CD4-positive, CD25-positive, alpha-beta regulatory T cell (primary cell): ENCODE data around the gene RICTOR. TPM values are rescaled to one million over a fixed set of nuclear protein-coding genes. Genes with fewer than 3 reads are reported as not detected.

Experiments
- ATAC-seq, 2 donors: fragments of 150-1000 bp; cut with Tn5 transposase; one replicate each; pipeline ENCODE4 v1.10.0; 2021; ENCODE audit warnings: low read depth in 2 of 2, moderate number of reproducible peaks in 2 of 2, moderate library complexity in 1 of 2
- DNase-seq, 3 donors: peaks; one replicate each; pipeline versions ENCODE4 v3.0.0 to v3.0.0-alpha.2; 2012 to 2022; ENCODE audit warnings: mixed read lengths in 1 of 3
- H3K27ac ChIP-seq: one replicate; pipeline ENCODE4 v1.7.0; 2013; ENCODE audit warnings: mild to moderate bottlenecking, low read length; ENCODE audit not compliant: insufficient read depth, poor library complexity, severe bottlenecking
- H3K27me3 ChIP-seq: one replicate; pipeline ENCODE4 v1.7.0; 2013; ENCODE audit warnings: low read length; ENCODE audit not compliant: control insufficient read depth, insufficient read depth
- H3K36me3 ChIP-seq: one replicate; pipeline ENCODE4 v1.7.0; 2013; ENCODE audit warnings: mild to moderate bottlenecking, low read length, moderate library complexity; ENCODE audit not compliant: control insufficient read depth, insufficient read depth
- H3K4me1 ChIP-seq: 2 replicates; pipeline ENCODE4 v1.7.0; 2013; ENCODE audit warnings: mild to moderate bottlenecking, low read length; ENCODE audit not compliant: insufficient read depth, control insufficient read depth, poor library complexity, severe bottlenecking
- H3K4me3 ChIP-seq: one replicate; pipeline ENCODE4 v1.7.0; 2013; ENCODE audit warnings: low read depth, mild to moderate bottlenecking, low read length, moderate library complexity
- H3K9me3 ChIP-seq, 2 experiments: 1 replicate in 1 of 2; 2 replicates in 1 of 2; pipeline ENCODE4 v1.7.0; 2013; ENCODE audit warnings: low read length in 2 of 2, mild to moderate bottlenecking in 1 of 2, moderate library complexity in 1 of 2; ENCODE audit not compliant: control insufficient read depth in 2 of 2
- H3K27ac Mint-ChIP-seq, 3 donors: one replicate each; pipeline ENCODE4 v1.8.0; 2020 to 2022; ENCODE audit warnings: mild to moderate bottlenecking in 3 of 3, mixed read lengths in 3 of 3, moderate library complexity in 2 of 3
- H3K27me3 Mint-ChIP-seq: one replicate; pipeline ENCODE4 v1.8.0; 2022; ENCODE audit warnings: mild to moderate bottlenecking, mixed read lengths
- H3K36me3 Mint-ChIP-seq: one replicate; pipeline ENCODE4 v1.8.0; 2020; ENCODE audit warnings: mixed read lengths
- H3K4me1 Mint-ChIP-seq, 4 donors: one replicate each; pipeline ENCODE4 v1.8.0; 2020 to 2022; ENCODE audit warnings: mixed read lengths in 4 of 4, mild to moderate bottlenecking in 1 of 4
- H3K4me3 Mint-ChIP-seq, 4 donors: one replicate each; pipeline ENCODE4 v1.8.0; 2020 to 2022; ENCODE audit warnings: mild to moderate bottlenecking in 4 of 4, mixed read lengths in 4 of 4, moderate library complexity in 3 of 4
- H3K9me3 Mint-ChIP-seq, 7 donors: one replicate each; pipeline ENCODE4 v1.8.0; 2020 to 2022; ENCODE audit warnings: mixed read lengths in 7 of 7, mild to moderate bottlenecking in 3 of 7, moderate library complexity in 2 of 7
- polyA plus RNA-seq, 4 donors: library from polyadenylated mRNA; unstranded; fragments of 300-500 nt; fragmentation: Illumina TruSeq; gene quantifications; one replicate each; pipeline ENCODE4 v1.2.3, GENCODE V29; 2021
- total RNA-seq: library from RNA; stranded (reverse); gene quantifications from one replicate; pipeline ENCODE4 v1.2.3, GENCODE V29; 2022

Gene RICTOR
- total and polyA plus RNA-seq, 5 donors from 2014 or later = 11.3 to 84.0 (median 15.2) TPM

- peak overlapping the region in 1 of 4 donors; percentile 4 for H3K4me3 Mint-ChIP-seq
- ATAC-seq = no peak
Observed at GRCh38 chr5:39062530-39062929, 11.7 kb downstream of the RICTOR start.

GRCh38 chr5:39062104-39062503 is 12.1 kb downstream of the RICTOR start:
- Histone ChIP-seq H3K4me1 (peaks cover 56% of the 10 kb centered on the region), H3K4me3 (peak overlapping the region; percentile 37), H3K9me3 (peaks cover 9 to 14% of the 10 kb centered on the region in 2 experiments), H3K27me3 (no peaks in the 10 kb centered on the region), H3K27ac (no peak overlapping the region), H3K36me3 (peaks cover 20% of the 10 kb centered on the region)
- Mint-ChIP-seq H3K9me3 (peaks cover 0 to 15% (median 1%) of the 10 kb centered on the region in 7 donors), H3K27me3 (no peaks in the 10 kb centered on the region), H3K4me1 (peaks cover 54 to 81% (median 59%) of the 10 kb centered on the region in 4 donors), H3K4me3 (no peak overlapping the region), H3K27ac (no peak overlapping the region), H3K36me3 (peaks cover 17% of the 10 kb centered on the region)
- no peak for DNase-seq
- no peak for ATAC-seq

More at GRCh38 chr5:39062530-39062929, 11.7 kb downstream of the RICTOR start:
- no peak for DNase-seq
- Mint-ChIP-seq H3K9me3 (peaks cover 0 to 19% (median 6%) of the 10 kb centered on the region in 7 donors), H3K36me3 (peaks cover 22% of the 10 kb centered on the region), H3K27ac (peak overlapping the region in 1 of 3 donors; percentile 13), H3K4me1 (peaks cover 54 to 84% (median 61%) of the 10 kb centered on the region in 4 donors), H3K27me3 (no peaks in the 10 kb centered on the region)
- no peaks in the 10 kb centered on the region for H3K27me3 ChIP-seq
- peaks cover 53% of the 10 kb centered on the region for H3K4me1 ChIP-seq
- peaks cover 24% of the 10 kb centered on the region for H3K36me3 ChIP-seq
- H3K4me3 ChIP-seq = peak overlapping the region; percentile 40
- H3K9me3 ChIP-seq = peaks cover 12 to 14% of the 10 kb centered on the region in 2 experiments
- H3K27ac ChIP-seq = no peak overlapping the region

- H3K27me3 ChIP-seq = no peaks in the 10 kb centered on the region
- H3K9me3 Mint-ChIP-seq = no peaks in the 10 kb centered on the region
- peak overlapping the region; percentile 61 for H3K27ac ChIP-seq
- DNase-seq = no peak
- peaks cover 42% of the 10 kb centered on the region for H3K4me1 ChIP-seq
- peaks cover 8% of the 10 kb centered on the region for H3K36me3 Mint-ChIP-seq
- H3K27ac Mint-ChIP-seq = peak overlapping the region in 2 of 3 donors; percentile 12 to 24
- H3K27me3 Mint-ChIP-seq = no peaks in the 10 kb centered on the region
- H3K9me3 ChIP-seq = no peaks in the 10 kb centered on the region
- peaks cover 6% of the 10 kb centered on the region for H3K36me3 ChIP-seq
- peaks cover 55 to 78% (median 65%) of the 10 kb centered on the region in 4 donors for H3K4me1 Mint-ChIP-seq
- no peak for ATAC-seq
- peak overlapping the region; percentile 33 to 59 (median 55) for H3K4me3 Mint-ChIP-seq
- H3K4me3 ChIP-seq = peak overlapping the region; percentile 76
Observed at GRCh38 chr5:39059064-39059463, 15.1 kb downstream of the RICTOR start.

- no peaks in the 10 kb centered on the region for H3K27me3 Mint-ChIP-seq
Observed at GRCh38 chr5:39058178-39058921, 15.8 kb downstream of the RICTOR start.

GRCh38 chr5:39057734-39058133 is 16.5 kb downstream of the RICTOR start:
- DNase-seq (peak in 1 of 3 donors; percentile 43), ATAC-seq (no peak)
- no peaks in the 10 kb centered on the region for H3K27me3 Mint-ChIP-seq
- H3K9me3 Mint-ChIP-seq = no peaks in the 10 kb centered on the region
- Histone ChIP-seq H3K4me1 (peaks cover 29% of the 10 kb centered on the region), H3K27me3 (no peaks in the 10 kb centered on the region), H3K36me3 (peaks cover 6% of the 10 kb centered on the region), H3K27ac (peak overlapping the region; percentile 61), H3K4me3 (peak overlapping the region; percentile 76), H3K9me3 (no peaks in the 10 kb centered on the region)
- H3K4me3 Mint-ChIP-seq = peak overlapping the region; percentile 16 to 88 (median 60)
- peaks cover 9% of the 10 kb centered on the region for H3K36me3 Mint-ChIP-seq
- no peak overlapping the region for H3K27ac Mint-ChIP-seq
- H3K4me1 Mint-ChIP-seq = peaks cover 56 to 76% (median 60%) of the 10 kb centered on the region in 4 donors

More at GRCh38 chr5:39058178-39058921, 15.8 kb downstream of the RICTOR start:
- Histone ChIP-seq H3K4me3 (peak overlapping the region; percentile 76), H3K36me3 (peaks cover 6% of the 10 kb centered on the region), H3K27ac (peak overlapping the region; percentile 61), H3K27me3 (no peaks in the 10 kb centered on the region), H3K9me3 (no peaks in the 10 kb centered on the region), H3K4me1 (peaks cover 36% of the 10 kb centered on the region)
- DNase-seq (peak in 1 of 3 donors; percentile 10), ATAC-seq (no peak)
- H3K9me3 Mint-ChIP-seq = no peaks in the 10 kb centered on the region
- H3K27ac Mint-ChIP-seq = peak overlapping the region in 1 of 3 donors; percentile 24
- H3K4me3 Mint-ChIP-seq = peak overlapping the region; percentile 16 to 88 (median 60)
- H3K36me3 Mint-ChIP-seq = peaks cover 9% of the 10 kb centered on the region
- peaks cover 55 to 77% (median 62%) of the 10 kb centered on the region in 4 donors for H3K4me1 Mint-ChIP-seq

GRCh38 chr5:39055768-39056398 is 18.3 kb downstream of the RICTOR start:
- peak overlapping the region in 3 of 4 donors; percentile 8 to 64 (median 34) for H3K4me3 Mint-ChIP-seq
- peaks cover 6% of the 10 kb centered on the region for H3K36me3 ChIP-seq
- H3K27me3 ChIP-seq = no peaks in the 10 kb centered on the region
- ATAC-seq (no peak), DNase-seq (no peak)
- no peak overlapping the region for H3K27ac ChIP-seq
- H3K4me1 Mint-ChIP-seq = peaks cover 55 to 76% (median 61%) of the 10 kb centered on the region in 4 donors
- no peak overlapping the region for H3K4me3 ChIP-seq
- H3K27me3 Mint-ChIP-seq = no peaks in the 10 kb centered on the region
- no peaks in the 10 kb centered on the region for H3K9me3 Mint-ChIP-seq
- H3K4me1 ChIP-seq = peaks cover 28% of the 10 kb centered on the region
- H3K36me3 Mint-ChIP-seq = peaks cover 9% of the 10 kb centered on the region
- H3K9me3 ChIP-seq = no peaks in the 10 kb centered on the region
- H3K27ac Mint-ChIP-seq = no peak overlapping the region

- no peak for DNase-seq
- H3K36me3 Mint-ChIP-seq = peaks cover 9% of the 10 kb centered on the region
- no peak overlapping the region for H3K27ac Mint-ChIP-seq
- no peak for ATAC-seq
- H3K4me1 Mint-ChIP-seq = peaks cover 51 to 76% (median 60%) of the 10 kb centered on the region in 4 donors
- Histone ChIP-seq H3K27me3 (no peaks in the 10 kb centered on the region), H3K27ac (no peak overlapping the region), H3K4me3 (no peak overlapping the region), H3K9me3 (no peaks in the 10 kb centered on the region), H3K4me1 (peaks cover 28% of the 10 kb centered on the region), H3K36me3 (peaks cover 6% of the 10 kb centered on the region)
- H3K27me3 Mint-ChIP-seq = no peaks in the 10 kb centered on the region
- H3K4me3 Mint-ChIP-seq = peak overlapping the region in 3 of 4 donors; percentile 8 to 64 (median 34)
- H3K9me3 Mint-ChIP-seq = no peaks in the 10 kb centered on the region
Observed at GRCh38 chr5:39055027-39055767, 19.0 kb downstream of the RICTOR start.
